GM23338 (cell line): ENCODE measurements around the gene RAB22A. TPM values are rescaled to one million over a fixed set of nuclear protein-coding genes. Genes with fewer than 3 reads are reported as not detected.

Experiments
- ATAC-seq: fragments of 200-7000 bp; cut with Tn5 transposase; 3 replicates; pipeline ENCODE4 v1.9.1; 2020
- DNase-seq: peaks from one replicate; pipeline ENCODE4 v3.0.0-alpha.2; 2015; ENCODE audit warnings: low spot score
- H2AFZ ChIP-seq: fragments of 200-600 bp; sonication (generic); 2 replicates; pipeline ENCODE4 v1.8.0; 2016; ENCODE audit warnings: antibody characterized with exemption, mild to moderate bottlenecking, moderate library complexity
- H3F3A ChIP-seq: fragments of 200-600 bp; sonication (generic); replicated peaks from 2 replicates; pipeline ENCODE4 v1.8.0; 2017; ENCODE audit warnings: antibody characterized with exemption, mixed run types, low read depth
- H3K27ac ChIP-seq: fragments of 200-600 bp; sonication (generic); 2 replicates; pipeline ENCODE4 v1.6.1; 2016; ENCODE audit warnings: low read depth
- H3K27me3 ChIP-seq: fragments of 200-600 bp; sonication (generic); 2 replicates; pipeline ENCODE4 v1.8.0; 2016; ENCODE audit warnings: mild to moderate bottlenecking, mixed run types, moderate library complexity; ENCODE audit not compliant: insufficient read depth
- H3K36me3 ChIP-seq: fragments of 200-600 bp; sonication (generic); 2 replicates; pipeline ENCODE4 v1.8.0; 2016; ENCODE audit warnings: mild to moderate bottlenecking; ENCODE audit not compliant: insufficient read depth
- H3K4me1 ChIP-seq: fragments of 200-600 bp; sonication (generic); 2 replicates; pipeline ENCODE4 v1.8.0; 2016; ENCODE audit warnings: mild to moderate bottlenecking, moderate library complexity; ENCODE audit not compliant: insufficient read depth
- H3K4me2 ChIP-seq: fragments of 200-600 bp; sonication (generic); 2 replicates; pipeline ENCODE4 v1.7.1; 2017; ENCODE audit warnings: mixed run types
- H3K4me3 ChIP-seq: fragments of 200-600 bp; sonication (generic); 2 replicates; pipeline ENCODE4 v1.6.1; 2016; ENCODE audit warnings: mixed run types
- H3K79me2 ChIP-seq: fragments of 200-600 bp; sonication (generic); replicated peaks from 2 replicates; pipeline ENCODE4 v1.8.0; 2017; ENCODE audit warnings: mild to moderate bottlenecking; ENCODE audit not compliant: insufficient read depth
- H3K9me2 ChIP-seq: fragments of 200-600 bp; sonication (generic); 2 replicates; pipeline ENCODE4 v1.8.0; 2017; ENCODE audit not compliant: insufficient read depth
- H4K20me1 ChIP-seq: fragments of 200-600 bp; sonication (generic); replicated peaks from 2 replicates; pipeline ENCODE4 v1.8.0; 2017; ENCODE audit warnings: mild to moderate bottlenecking; ENCODE audit not compliant: insufficient read depth
- H3K27ac Mint-ChIP-seq: 2 replicates; pipeline ENCODE4 v1.8.0; 2020; ENCODE audit warnings: inconsistent platforms, mild to moderate bottlenecking, moderate library complexity, mixed read lengths
- H3K27me3 Mint-ChIP-seq: 3 replicates; pipeline ENCODE4 v1.8.0; 2022; ENCODE audit warnings: low read depth, mild to moderate bottlenecking, moderate library complexity, mixed read lengths, inconsistent platforms; ENCODE audit not compliant: insufficient read depth, poor library complexity
- H3K36me3 Mint-ChIP-seq: 3 replicates; pipeline ENCODE4 v1.8.0; 2021; ENCODE audit warnings: low read depth, mild to moderate bottlenecking, inconsistent platforms, moderate library complexity, mixed read lengths
- H3K4me1 Mint-ChIP-seq: 3 replicates; pipeline ENCODE4 v1.8.0; 2020; ENCODE audit warnings: mild to moderate bottlenecking, inconsistent platforms, mixed read lengths
- H3K4me3 Mint-ChIP-seq: 3 replicates; pipeline ENCODE4 v1.8.0; 2021; ENCODE audit warnings: moderate library complexity, mild to moderate bottlenecking, inconsistent platforms, mixed read lengths
- H3K9me3 Mint-ChIP-seq: 3 replicates; pipeline ENCODE4 v1.8.0; 2020; ENCODE audit warnings: moderate library complexity, mild to moderate bottlenecking, inconsistent platforms, mixed read lengths
- CREB1 ChIP-seq: fragments of 250-450 bp; sonication (Bioruptor Pico); IDR thresholded peaks from 2 replicates; pipeline ENCODE4 v1.5.0; 2020; ENCODE audit warnings: low read depth, mild to moderate bottlenecking, moderate library complexity
- CTCF ChIP-seq, 2 experiments: fragments of 200-600 bp in 1 of 2; sonication (generic) in 1 of 2; conservative IDR thresholded peaks; 2 replicates each; pipeline versions ENCODE4 v1.5.1 to v1.6.1; 2016 to 2017; ENCODE audit warnings: antibody characterized with exemption in 2 of 2, low read depth in 2 of 2, mild to moderate bottlenecking in 2 of 2, moderate library complexity in 1 of 2
- ETS1 ChIP-seq: IDR thresholded peaks from 2 replicates; pipeline ENCODE4 v1.6.1; 2016; ENCODE audit warnings: antibody characterized with exemption
- EZH2 ChIP-seq: fragments of 200-600 bp; sonication (generic); IDR thresholded peaks from one replicate; pipeline ENCODE4 v1.8.0; 2017; ENCODE audit warnings: antibody characterized with exemption, mild to moderate bottlenecking, low read depth; ENCODE audit not compliant: unreplicated experiment
- EZH2phosphoT487 ChIP-seq: fragments of 200-600 bp; sonication (generic); IDR thresholded peaks from one replicate; pipeline ENCODE4 v1.8.1; 2018; ENCODE audit warnings: antibody characterized with exemption; ENCODE audit not compliant: unreplicated experiment
- JUNB ChIP-seq: IDR thresholded peaks from one replicate; pipeline ENCODE4 v1.6.1; 2016; ENCODE audit warnings: antibody characterized with exemption; ENCODE audit not compliant: unreplicated experiment
- NANOG ChIP-seq: IDR thresholded peaks from 2 replicates; pipeline ENCODE4 v1.6.1; 2016; ENCODE audit warnings: antibody characterized with exemption, borderline replicate concordance
- POLR2AphosphoS5 ChIP-seq: IDR thresholded peaks from 2 replicates; pipeline ENCODE4 v1.6.1; 2016; ENCODE audit warnings: antibody characterized with exemption, low read depth
- REST ChIP-seq: IDR thresholded peaks from one replicate; pipeline ENCODE4 v1.6.1; 2018; ENCODE audit warnings: antibody characterized with exemption; ENCODE audit not compliant: unreplicated experiment
- STAT1 ChIP-seq: IDR thresholded peaks from one replicate; pipeline ENCODE4 v1.6.1; 2016; ENCODE audit warnings: antibody characterized with exemption; ENCODE audit not compliant: unreplicated experiment
- ZNF331 ChIP-seq: fragments of 250-450 bp; sonication (Bioruptor Pico); IDR thresholded peaks from 2 replicates; pipeline ENCODE4 v1.5.0; 2020; ENCODE audit warnings: low read depth, mild to moderate bottlenecking, moderate library complexity
- ZNF462 ChIP-seq: fragments of 250-450 bp; sonication (Bioruptor Pico); IDR thresholded peaks from 2 replicates; pipeline ENCODE4 v1.5.0; 2020; ENCODE audit warnings: mild to moderate bottlenecking, moderate library complexity
- polyA plus RNA-seq: library from polyadenylated mRNA; unstranded; fragments of >200 nt; fragmentation: Nextera tagmentation; extraction: Ambion mirVana; gene quantifications from 2 replicates; pipeline ENCODE4 v1.2.1, GENCODE V29; 2016
- total RNA-seq: library from RNA; depleted of rRNA; stranded (reverse); fragments of >200 nt; shearing (Covaris generic); gene quantifications from 2 replicates; pipeline ENCODE4 v1.2.3, GENCODE V29; 2014

The RAB22A gene
- total and polyA plus RNA-seq, 2 experiments from 2014 or later: 3.3 to 6.8 TPM

GRCh38 chr20:58375759-58376352, 66.3 kb downstream of the RAB22A start (continued):
- no peak for TF ChIP-seq REST

GRCh38 chr20:58377017-58377416, 67.5 kb downstream of the RAB22A start:
- Histone ChIP-seq H3K4me3 (no peak overlapping the region), H3F3A (no peaks in the 10 kb centered on the region; the same call in 1 of the 2 replicates), H3K36me3 (no peaks in the 10 kb centered on the region), H3K27me3 (no peaks in the 10 kb centered on the region), H3K27ac (no peak overlapping the region), H3K4me2 (no peak overlapping the region), H3K79me2 (no peaks in the 10 kb centered on the region), H3K4me1 (peaks cover 46% of the 10 kb centered on the region), H4K20me1 (no peaks in the 10 kb centered on the region), H3K9me2 (0 out of 2 replicates have a peak, but pooled peaks cover 6% of the 10 kb centered on the region), H2AFZ (no peak overlapping the region)
- peaks cover 11% of the 10 kb centered on the region for H3K27me3 Mint-ChIP-seq
- peaks cover 47% of the 10 kb centered on the region for H3K4me1 Mint-ChIP-seq
- DNase-seq (no peak), ATAC-seq (no peak)
- H3K36me3 Mint-ChIP-seq: peaks cover 12% of the 10 kb centered on the region
- H3K27ac Mint-ChIP-seq: no peak overlapping the region
- H3K4me3 Mint-ChIP-seq: no peak overlapping the region; the same call in 2 of the 3 replicates
- H3K9me3 Mint-ChIP-seq: peaks cover 18% of the 10 kb centered on the region
- no peak for TF ChIP-seq CREB1
- no peak for TF ChIP-seq ETS1
- TF ChIP-seq CTCF (conservative IDR thresholded peaks at IDR 0.05; ENCODE audit: low read depth in 2 of 2): no peak
- no peak for TF ChIP-seq EZH2
- TF ChIP-seq STAT1: no peak
- no peak for TF ChIP-seq JUNB
- TF ChIP-seq ZNF331: no peak
- TF ChIP-seq NANOG: no peak
- no peak for TF ChIP-seq POLR2AphosphoS5
- TF ChIP-seq EZH2phosphoT487: no peak
- TF ChIP-seq ZNF462: no peak
